Hematopoietic multipotent progenitor cell treated with erythropoietin and hydrocortisone succinate and interleukin-3 and kit ligand, for 8 days (in vitro differentiated cells): ENCODE measurements around the gene NME2.
A peak's percentile ranks its signal among the peaks of the same experiment; 100 is the strongest.
"Not testable (repeated sequence)": the region's sequence is repeated elsewhere in the genome, so short reads cannot be mapped to it uniquely, and the experiment has no call there.

ENCODE experiments used
- DNase-seq: peaks from one replicate; pipeline ENCODE4 v3.0.0-alpha.2; 2015

The NME2 gene

GRCh38 chr17:51153210-51154072, 12.8 kb upstream of the NME2 start, which contains the start of gene NME1:
TSS of gene NME1 (plus strand) at chr17:51153559. CDS start at chr17:51155655, 2,096 bp downstream.
- DNase-seq, result peak; percentile 99

GRCh38 chr17:51154176-51154575, 12.0 kb upstream of the NME2 start:
- peak; percentile 22 for DNase-seq

DNA sequence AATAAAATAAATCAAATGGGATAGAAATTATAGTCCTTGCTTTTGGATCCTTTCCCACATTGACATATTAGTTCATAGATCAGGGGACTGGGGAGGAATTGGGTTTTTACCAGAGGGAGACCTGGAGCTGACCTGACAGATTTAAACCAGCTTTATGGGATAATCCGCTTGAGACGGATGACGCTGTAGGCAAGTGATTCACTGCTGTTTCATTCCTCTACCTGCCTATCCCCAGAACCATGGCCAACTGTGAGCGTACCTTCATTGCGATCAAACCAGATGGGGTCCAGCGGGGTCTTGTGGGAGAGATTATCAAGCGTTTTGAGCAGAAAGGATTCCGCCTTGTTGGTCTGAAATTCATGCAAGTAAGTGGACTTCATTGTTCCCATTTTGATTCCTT, 10.8 kb upstream of the NME2 start:
- no peak for DNase-seq

DNA sequence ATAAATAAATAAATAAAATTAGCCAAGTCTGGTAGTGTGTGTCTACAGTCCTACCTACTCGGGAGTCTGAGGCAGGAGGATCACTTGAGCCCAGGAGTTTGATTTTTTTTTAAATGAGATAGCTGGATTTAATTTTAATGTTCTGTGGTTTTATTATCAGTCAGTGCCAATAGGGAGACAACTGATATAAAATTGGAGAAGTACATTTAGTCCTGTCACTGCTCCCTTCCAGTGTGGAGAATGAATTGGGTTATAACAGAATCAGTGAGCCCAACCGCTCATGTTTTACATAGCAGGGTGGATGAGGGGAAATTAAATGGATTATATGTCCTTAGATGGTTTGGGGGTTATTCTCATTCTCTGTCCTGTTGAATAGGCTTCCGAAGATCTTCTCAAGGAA, 6.6 kb upstream of the NME2 start:
- DNase-seq, result peak; percentile 28

- DNase-seq, result no peak
Observed at GRCh38 chr17:51161541-51161940, 4.7 kb upstream of the NME2 start.

DNA sequence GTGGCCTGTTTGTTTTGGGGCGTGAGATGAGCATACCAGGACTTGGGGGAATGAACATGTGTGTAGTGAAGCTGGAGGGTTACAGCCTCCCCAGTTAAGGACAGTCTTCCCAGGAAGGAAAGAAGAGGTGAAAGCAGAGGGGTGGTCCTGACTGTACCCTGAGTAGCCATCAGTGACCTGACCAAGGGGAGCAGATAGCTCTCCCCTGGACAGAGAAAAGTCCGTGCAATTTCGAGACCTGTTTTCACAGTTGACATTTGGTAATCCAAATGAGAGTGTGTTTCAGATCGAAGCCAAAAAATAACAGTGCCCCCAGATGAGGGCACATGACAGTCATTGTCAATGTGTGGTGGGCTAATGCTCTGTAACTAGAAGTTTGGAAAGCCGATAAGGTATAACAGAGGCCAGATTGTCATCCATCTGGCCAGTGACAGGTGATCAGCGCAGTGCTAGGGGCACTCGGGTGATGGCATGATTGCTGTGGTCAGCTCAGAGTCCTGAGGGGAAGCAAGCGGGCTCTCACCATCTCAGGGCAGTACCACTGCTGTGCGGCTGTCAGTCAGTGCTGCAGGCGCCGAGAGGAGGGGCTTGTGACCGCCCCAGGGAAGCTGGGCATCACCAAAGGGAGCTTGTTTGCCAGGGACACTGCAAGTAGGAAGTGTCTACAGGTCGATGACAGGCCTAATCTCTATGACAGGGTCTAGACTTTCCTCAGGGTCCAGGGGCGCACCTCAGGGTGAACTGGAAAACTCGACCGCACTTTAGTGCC, 1.1 kb upstream of the NME2 start:
- DNase-seq, result no peak

DNA sequence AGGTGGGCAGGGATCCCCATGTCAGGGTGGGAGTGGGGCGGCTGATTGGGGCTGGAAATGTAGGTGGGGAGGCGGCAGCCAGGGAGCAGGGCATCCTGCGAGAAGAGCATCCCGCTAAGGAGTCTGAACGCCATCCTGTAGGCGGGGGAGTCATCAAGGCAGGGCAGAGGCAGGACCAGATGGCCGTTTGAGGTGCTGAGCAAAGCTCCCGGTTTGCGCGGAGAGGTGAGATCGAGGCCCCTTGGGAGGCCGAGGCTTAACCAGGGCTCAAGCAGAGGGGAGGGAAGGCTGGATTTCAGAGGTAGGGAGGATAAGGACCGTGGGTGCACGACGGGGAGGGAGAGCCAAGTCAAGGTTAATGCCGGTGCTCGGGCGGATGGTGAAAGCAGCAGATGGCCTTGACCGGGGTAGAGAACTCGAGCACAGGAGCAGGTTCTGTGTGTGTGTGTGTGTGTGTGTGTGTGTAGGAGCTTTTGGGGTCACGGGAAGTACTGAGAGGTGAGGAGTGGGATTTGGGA, 472 bp upstream of the NME2 start:
- DNase-seq, result no peak

- peak; percentile 62 for DNase-seq
Observed at GRCh38 chr17:51166987-51167931, 1.0 kb downstream of the NME2 start.

- no peak for DNase-seq
Observed at GRCh38 chr17:51169340-51169739, 3.1 kb downstream of the NME2 start.

DNA sequence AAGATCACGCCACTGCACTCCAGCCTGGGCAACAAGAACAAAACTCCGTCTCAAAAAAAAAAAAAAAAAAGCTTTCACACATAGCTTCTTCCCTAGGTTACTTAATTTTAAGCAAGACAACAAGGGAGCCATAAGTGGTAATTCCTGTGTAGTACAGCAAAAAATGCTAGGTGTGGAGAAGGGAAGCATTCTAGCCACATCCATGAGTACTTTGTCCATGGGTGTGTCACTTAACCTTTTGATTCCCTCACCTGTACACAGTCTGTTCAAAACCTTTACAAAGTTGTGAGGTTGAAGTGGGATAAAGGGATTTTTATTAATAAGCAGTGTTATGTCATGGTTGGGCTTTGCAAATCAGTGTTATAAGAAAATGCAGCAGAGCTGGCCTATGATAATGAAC, 4.5 kb downstream of the NME2 start:
- no peak for DNase-seq

DNA sequence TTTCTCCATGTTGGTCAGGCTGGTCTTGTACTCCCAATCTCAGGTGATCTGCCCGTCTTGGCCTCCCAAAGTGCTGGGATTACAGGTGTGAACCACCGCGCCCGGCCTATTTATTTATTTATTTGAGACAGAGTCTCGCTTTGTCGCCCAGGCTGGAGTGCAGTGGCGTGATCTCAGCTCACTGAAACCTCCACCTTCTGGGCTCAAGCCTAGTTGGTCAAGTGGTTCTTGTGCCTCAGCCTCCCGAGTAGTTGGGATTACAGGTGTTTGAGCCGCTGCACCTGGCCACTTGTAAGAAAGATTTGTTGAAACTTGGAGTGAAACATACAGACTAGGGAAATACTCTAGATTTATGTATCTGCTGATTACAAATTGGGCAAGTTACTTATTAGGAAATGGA, 5.8 kb downstream of the NME2 start:
- DNase-seq, result not testable (repeated sequence)

- DNase-seq, result no peak
Observed at GRCh38 chr17:51180486-51180885, 14.3 kb downstream of the NME2 start.

- no peak for DNase-seq
Observed at GRCh38 chr17:51184124-51184523, 17.9 kb downstream of the NME2 start.

- no peak for DNase-seq
Observed at GRCh38 chr17:51185763-51186332, 19.6 kb downstream of the NME2 start.

GRCh38 chr17:51188271-51188833, 22.1 kb downstream of the NME2 start:
- DNase-seq, result no peak

- no peak for DNase-seq
Observed at GRCh38 chr17:51189162-51189561, 23.0 kb downstream of the NME2 start.

DNA sequence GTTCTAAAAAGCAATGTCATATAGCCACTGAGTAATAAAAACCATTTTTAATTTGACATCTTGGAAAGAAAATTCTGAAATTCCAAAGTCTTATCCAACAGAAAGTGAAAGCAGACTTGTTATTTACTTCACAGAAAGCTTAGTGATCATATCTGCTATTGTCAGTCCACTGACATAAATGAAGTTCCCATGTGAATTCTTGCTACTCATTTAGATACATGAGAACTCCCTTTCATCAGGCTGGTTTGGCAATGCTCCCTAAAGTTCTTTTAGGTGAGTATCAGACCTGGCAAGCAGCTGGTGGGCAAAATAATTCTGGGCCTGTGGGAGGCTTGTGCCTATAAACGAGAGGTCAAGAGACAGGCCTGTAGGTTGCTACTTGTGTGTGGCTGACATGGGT, 23.4 kb downstream of the NME2 start:
- DNase-seq, result no peak

GRCh38 chr17:51191895-51192294, 25.7 kb downstream of the NME2 start:
- DNase-seq, result no peak

DNA sequence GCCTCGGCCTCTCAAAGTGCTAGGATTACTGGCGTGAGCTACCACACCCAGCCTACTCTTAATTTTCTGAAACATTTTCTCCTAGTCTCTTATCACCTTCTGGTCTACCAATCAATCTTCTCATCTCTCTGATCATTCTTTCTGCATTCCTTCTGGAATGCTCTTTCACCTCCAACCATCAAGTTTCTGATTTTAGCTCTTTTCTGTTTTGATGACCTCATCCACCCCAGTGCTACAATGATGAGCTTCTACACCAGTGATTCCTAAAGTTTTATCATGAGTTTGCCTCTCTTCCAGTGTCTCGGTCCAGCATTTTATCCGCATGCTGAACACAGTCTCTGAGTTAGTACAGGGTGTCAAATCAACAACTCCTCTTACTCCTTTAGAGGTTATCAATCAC, 31.5 kb downstream of the NME2 start:
- no peak for DNase-seq

- DNase-seq, result peak; percentile 26
Observed at GRCh38 chr17:51200295-51200694, 34.1 kb downstream of the NME2 start.

GRCh38 chr17:51200846-51201245, 34.6 kb downstream of the NME2 start:
- DNase-seq, result no peak

- no peak for DNase-seq
Observed at GRCh38 chr17:51203838-51204237, 37.6 kb downstream of the NME2 start.
